SU-DHL-6 (cell line): Measurements from ENCODE around the gene FASLG.

ENCODE experiments used
- H2AFZ ChIP-seq: fragments of 200-600 bp; sonication (generic); 2 replicates; pipeline ENCODE4 v1.6.1; 2014; ENCODE audit warnings: low read depth, mild to moderate bottlenecking, moderate library complexity, mixed read lengths, antibody characterized with exemption, low read length; ENCODE audit not compliant: severe bottlenecking
- H3F3A ChIP-seq: fragments of 200-600 bp; shearing (Covaris generic); 2 replicates; pipeline ENCODE4 v1.6.0; 2016; ENCODE audit warnings: antibody characterized with exemption, mild to moderate bottlenecking; ENCODE audit not compliant: insufficient read depth
- H3K27ac ChIP-seq: fragments of 200-600 bp; sonication (generic); 2 replicates; pipeline ENCODE4 v1.5.1; 2016; ENCODE audit warnings: low read depth, mild to moderate bottlenecking, low read length, moderate library complexity, mixed read lengths
- H3K27me3 ChIP-seq: fragments of 200-600 bp; sonication (generic), shearing (Covaris generic); 2 replicates; pipeline ENCODE4 v1.6.0; 2014; ENCODE audit warnings: mild to moderate bottlenecking, low read length
- H3K36me3 ChIP-seq: fragments of 200-600 bp; sonication (generic); 2 replicates; pipeline ENCODE4 v1.6.1; 2014; ENCODE audit warnings: mild to moderate bottlenecking, low read length, mixed read lengths
- H3K4me2 ChIP-seq: fragments of 300-600, 200-600 bp; shearing (Covaris generic), sonication (generic); 2 replicates; pipeline ENCODE4 v1.6.0; 2014; ENCODE audit warnings: low read length, low read depth, mild to moderate bottlenecking; ENCODE audit not compliant: poor library complexity, severe bottlenecking
- H3K4me3 ChIP-seq: fragments of 200-600 bp; sonication (generic); 2 replicates; pipeline ENCODE4 v1.5.1; 2014; ENCODE audit warnings: antibody characterized with exemption, low read length, mild to moderate bottlenecking, mixed read lengths; ENCODE audit not compliant: insufficient read depth, poor library complexity, severe bottlenecking
- H3K79me2 ChIP-seq: fragments of 200-600 bp; sonication (generic); 2 replicates; pipeline ENCODE4 v1.6.1; 2014; ENCODE audit warnings: mild to moderate bottlenecking, low read length, moderate library complexity; ENCODE audit not compliant: insufficient read depth
- H3K9ac ChIP-seq: fragments of 200-600 bp; sonication (generic); 2 replicates; pipeline ENCODE4 v1.7.0; 2014; ENCODE audit warnings: mild to moderate bottlenecking, low read length
- H3K9me2 ChIP-seq: fragments of 200-600 bp; sonication (generic); replicated peaks from 2 replicates; pipeline ENCODE4 v1.6.1; 2014; ENCODE audit warnings: low read length; ENCODE audit not compliant: insufficient read depth
- H3K9me3 ChIP-seq: fragments of 200-600 bp; sonication (generic); 2 replicates; pipeline ENCODE4 v1.6.1; 2014; ENCODE audit warnings: low read length, mixed read lengths; ENCODE audit not compliant: insufficient read depth
- H4K20me1 ChIP-seq: fragments of 200-600 bp; sonication (generic); 2 replicates; pipeline ENCODE4 v1.6.1; 2014; ENCODE audit warnings: low read depth, mild to moderate bottlenecking, antibody characterized with exemption, low read length, moderate library complexity, mixed read lengths
- CTCF ChIP-seq: fragments of 200-600 bp; sonication (generic); IDR thresholded peaks from one replicate; pipeline ENCODE4 v1.5.1; 2017; ENCODE audit warnings: antibody characterized with exemption, mild to moderate bottlenecking, low read length, moderate library complexity; ENCODE audit not compliant: insufficient read depth, poor library complexity, severe bottlenecking
- EZH2phosphoT487 ChIP-seq: fragments of 200-600 bp; sonication (generic), shearing (Covaris generic); conservative IDR thresholded peaks from 2 replicates; pipeline ENCODE4 v1.6.1; 2018; ENCODE audit warnings: mild to moderate bottlenecking, antibody characterized with exemption, low read length, moderate library complexity, mixed read lengths

The FASLG gene

GRCh38 chr1:172662464-172663109 lies 3.7 kb downstream of the FASLG start:
- H3K9me2 ChIP-seq = no peaks in the 10 kb centered on the region
- H3F3A ChIP-seq = no peaks in the 10 kb centered on the region
- H3K36me3 ChIP-seq = no peaks in the 10 kb centered on the region
- no peak overlapping the region for H3K9ac ChIP-seq
- TF ChIP-seq CTCF (no peak), EZH2phosphoT487 (no peak)
- no peak overlapping the region for H3K4me3 ChIP-seq
- peak overlapping the region; percentile 2 for H3K4me2 ChIP-seq
- no peak overlapping the region for H2AFZ ChIP-seq
- no peaks in the 10 kb centered on the region for H4K20me1 ChIP-seq
- H3K27me3 ChIP-seq = no peaks in the 10 kb centered on the region
- H3K27ac ChIP-seq = no peak overlapping the region
- H3K79me2 ChIP-seq = no peaks in the 10 kb centered on the region
- H3K9me3 ChIP-seq = no peaks in the 10 kb centered on the region

- Histone ChIP-seq H2AFZ (no peak overlapping the region), H3K9me3 (no peaks in the 10 kb centered on the region), H3K79me2 (no peaks in the 10 kb centered on the region), H4K20me1 (no peaks in the 10 kb centered on the region), H3K27ac (no peak overlapping the region), H3K27me3 (no peaks in the 10 kb centered on the region; the same call in 1 of the 2 replicates), H3K36me3 (no peaks in the 10 kb centered on the region), H3K9me2 (no peaks in the 10 kb centered on the region), H3F3A (no peaks in the 10 kb centered on the region), H3K4me2 (no peak overlapping the region), H3K9ac (no peak overlapping the region), H3K4me3 (no peak overlapping the region)
- TF ChIP-seq EZH2phosphoT487 = no peak
- TF ChIP-seq CTCF = no peak
Observed at GRCh38 chr1:172663732-172664131, 4.8 kb downstream of the FASLG start.

GRCh38 chr1:172668097-172668496 lies 9.2 kb downstream of the FASLG start:
- no peak overlapping the region for H3K27ac ChIP-seq
- no peaks in the 10 kb centered on the region for H4K20me1 ChIP-seq
- no peak overlapping the region for H3K9ac ChIP-seq
- no peaks in the 10 kb centered on the region; the same call in 1 of the 2 replicates for H3K27me3 ChIP-seq
- H3K36me3 ChIP-seq = no peaks in the 10 kb centered on the region
- H3K9me2 ChIP-seq = no peaks in the 10 kb centered on the region
- TF ChIP-seq EZH2phosphoT487 (no peak), CTCF (no peak)
- no peak overlapping the region for H3K4me3 ChIP-seq
- no peaks in the 10 kb centered on the region for H3K9me3 ChIP-seq
- H3K79me2 ChIP-seq = no peaks in the 10 kb centered on the region
- no peaks in the 10 kb centered on the region for H3F3A ChIP-seq
- H3K4me2 ChIP-seq = no peak overlapping the region
- no peak overlapping the region for H2AFZ ChIP-seq
